ENCODE data around the gene DDX41.
"Not testable (repeated sequence)": the region's sequence is repeated elsewhere in the genome, so short reads cannot be mapped to it uniquely, and the experiment has no call there.

DDX41 gene

DNA sequence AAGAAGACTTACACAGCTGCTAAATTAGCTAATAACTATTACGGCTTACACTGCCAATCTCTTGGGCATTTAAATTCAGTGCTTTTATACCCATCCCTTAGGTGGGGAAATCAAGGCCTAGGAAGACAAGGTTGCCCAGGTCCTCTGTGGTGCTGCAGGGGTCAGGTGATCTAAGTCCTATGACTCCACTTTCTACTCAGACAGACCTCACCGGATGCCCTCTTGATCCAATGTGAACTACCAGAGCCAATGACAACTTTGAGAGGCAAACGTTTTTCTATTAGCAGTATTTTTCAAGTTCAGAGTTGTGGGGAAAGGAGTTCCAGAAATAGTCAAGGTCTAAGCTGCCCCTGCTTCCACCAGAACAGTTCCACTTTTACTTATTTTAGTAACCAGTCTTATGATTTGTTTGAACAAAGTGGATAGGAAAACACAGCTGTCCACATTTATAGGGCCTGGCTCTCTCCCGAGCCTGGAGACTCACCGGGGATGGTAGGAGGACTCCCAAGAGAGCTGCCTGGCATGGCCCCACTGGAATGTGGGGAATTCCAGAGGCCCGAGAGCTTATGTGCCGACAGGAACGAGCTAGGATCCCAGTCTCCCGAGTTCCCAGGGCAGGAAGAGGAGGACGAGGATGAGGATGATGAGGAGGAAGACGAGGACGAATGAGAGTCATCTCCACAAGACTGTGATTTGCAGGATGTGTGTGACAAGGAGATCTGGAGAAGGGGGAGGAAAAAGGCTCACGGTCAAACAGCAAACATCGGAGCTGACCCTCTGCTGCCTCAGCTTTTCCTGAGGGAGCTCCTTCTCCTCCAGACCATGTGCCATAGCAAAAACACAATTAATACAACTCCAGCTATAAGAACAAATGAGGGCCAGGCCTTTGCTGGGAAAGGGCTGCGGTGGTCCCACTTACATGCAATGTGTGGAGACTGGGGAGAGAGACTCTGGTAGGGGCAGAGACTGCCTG is 20.9 kb upstream of the DDX41 start:
- DNase-seq (ENCODE audit: low read depth): no peak

DNA sequence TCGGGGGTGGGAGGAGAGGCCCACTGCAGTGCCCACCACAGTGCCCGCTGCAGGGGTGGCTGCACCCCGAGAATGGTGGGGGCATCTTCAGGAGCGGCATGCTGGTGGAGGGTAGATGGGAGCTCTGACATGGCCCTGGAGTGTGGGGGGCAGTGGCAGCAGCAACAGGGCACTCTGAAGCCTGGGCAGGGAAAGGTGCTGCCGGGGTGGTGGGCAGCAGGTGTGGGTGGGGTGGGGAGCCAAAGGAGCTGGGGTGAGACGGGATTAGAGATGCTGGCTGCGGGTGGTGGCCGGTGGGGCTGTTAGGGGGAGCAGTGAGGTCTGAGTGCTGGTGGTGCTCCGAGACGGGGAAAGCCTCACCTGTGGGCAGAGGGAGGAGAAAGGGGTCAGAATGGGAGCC is 19.6 kb upstream of the DDX41 start:
- no peak for DNase-seq (ENCODE audit: low read depth)

DNA sequence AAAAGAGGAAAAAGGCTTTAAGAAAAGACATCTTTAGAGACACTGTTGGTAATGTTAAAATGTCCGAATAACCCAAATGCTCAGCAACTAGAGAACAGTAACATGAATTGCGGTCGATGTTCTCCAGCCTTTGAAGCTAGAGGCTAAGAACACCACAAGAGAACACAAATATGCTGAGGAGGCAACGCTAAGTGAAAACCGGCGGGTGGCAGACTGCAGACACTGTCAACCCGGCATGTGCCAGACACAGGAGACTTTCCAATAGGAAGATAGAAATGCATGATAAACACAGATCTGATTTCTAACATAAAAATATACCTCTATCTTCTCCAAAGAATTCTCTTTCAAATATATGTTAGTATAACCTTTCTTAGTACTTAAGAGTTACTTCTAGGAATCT is 18.4 kb upstream of the DDX41 start:
- no peak for DNase-seq (ENCODE audit: low read depth)

DNA sequence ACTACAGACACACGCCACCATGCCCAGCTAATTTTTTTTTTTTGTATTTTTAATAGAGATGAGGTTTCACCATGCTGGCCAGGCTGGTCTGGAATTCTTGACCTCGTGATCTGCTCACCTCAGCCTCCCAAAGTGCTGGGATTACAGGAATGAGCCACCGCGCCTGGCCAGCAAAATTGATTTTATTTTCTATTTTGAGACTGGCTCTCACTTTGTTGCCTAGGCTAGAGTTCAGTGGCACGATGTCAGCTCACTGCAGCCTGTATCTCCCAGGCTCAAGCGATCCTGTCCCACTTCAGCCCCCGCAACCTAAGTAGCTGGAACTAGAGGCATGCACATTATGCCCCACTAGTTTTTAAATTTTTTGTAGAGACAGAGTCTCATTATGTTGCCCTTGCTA is 17.7 kb upstream of the DDX41 start:
- DNase-seq (ENCODE audit: low read depth): not testable (repeated sequence)

DNA sequence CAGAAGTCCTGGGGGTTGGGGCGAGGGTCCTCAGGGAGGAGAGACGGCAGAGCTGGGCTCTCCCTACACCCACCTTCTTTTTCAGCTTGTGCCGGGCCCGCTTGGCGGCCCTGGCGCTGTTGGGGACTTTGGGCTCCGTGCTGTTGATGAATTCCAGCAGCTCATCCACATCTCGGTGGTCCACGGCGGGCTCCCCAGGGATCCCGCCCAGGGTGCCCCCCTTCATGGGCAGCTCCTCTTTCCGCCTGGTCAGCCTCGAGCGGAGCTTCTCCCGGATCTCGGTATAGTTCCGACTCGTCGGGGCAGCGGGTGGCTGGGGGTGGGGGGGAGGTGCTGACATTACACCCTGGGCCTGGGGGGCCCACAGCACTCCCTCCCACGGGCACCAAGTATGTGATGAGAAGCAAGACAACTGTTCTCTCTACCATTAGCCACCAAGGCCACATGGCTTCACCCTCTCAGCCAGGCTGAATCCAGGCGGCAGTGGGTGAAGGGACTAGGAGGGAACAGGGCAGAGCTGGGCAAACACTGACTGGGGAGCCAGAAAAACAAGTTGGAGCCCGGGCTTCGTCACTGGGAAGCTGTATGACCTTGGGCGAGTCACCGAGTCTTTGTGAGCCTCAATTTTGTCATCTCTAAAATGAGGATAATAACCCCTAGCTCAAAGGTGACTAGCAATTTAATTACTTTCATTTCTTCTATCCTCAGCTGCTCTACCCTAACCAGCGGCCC is 14.6 kb upstream of the DDX41 start:
- no peak for DNase-seq (ENCODE audit: low read depth)

DNA sequence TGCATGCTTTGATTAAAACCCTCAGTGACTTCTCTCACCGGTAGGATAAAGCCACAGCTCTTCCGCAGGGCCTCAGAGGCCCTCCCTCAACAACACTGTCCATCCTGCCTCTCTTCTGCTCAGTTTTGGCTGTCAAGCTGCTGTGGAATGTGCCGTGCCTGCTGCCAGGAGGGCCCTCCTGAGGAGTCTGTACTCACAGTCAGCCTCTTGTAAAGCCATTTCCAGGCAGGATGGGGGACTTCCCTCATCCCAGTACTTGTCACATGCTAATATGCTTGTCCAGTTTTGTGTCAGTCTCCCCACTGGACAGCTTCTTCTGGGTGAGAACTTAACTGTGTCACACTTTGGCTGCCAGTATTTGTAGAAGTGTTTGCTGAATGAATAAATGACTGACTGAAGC is 13.9 kb upstream of the DDX41 start:
- no peak for DNase-seq (ENCODE audit: low read depth)

DNA sequence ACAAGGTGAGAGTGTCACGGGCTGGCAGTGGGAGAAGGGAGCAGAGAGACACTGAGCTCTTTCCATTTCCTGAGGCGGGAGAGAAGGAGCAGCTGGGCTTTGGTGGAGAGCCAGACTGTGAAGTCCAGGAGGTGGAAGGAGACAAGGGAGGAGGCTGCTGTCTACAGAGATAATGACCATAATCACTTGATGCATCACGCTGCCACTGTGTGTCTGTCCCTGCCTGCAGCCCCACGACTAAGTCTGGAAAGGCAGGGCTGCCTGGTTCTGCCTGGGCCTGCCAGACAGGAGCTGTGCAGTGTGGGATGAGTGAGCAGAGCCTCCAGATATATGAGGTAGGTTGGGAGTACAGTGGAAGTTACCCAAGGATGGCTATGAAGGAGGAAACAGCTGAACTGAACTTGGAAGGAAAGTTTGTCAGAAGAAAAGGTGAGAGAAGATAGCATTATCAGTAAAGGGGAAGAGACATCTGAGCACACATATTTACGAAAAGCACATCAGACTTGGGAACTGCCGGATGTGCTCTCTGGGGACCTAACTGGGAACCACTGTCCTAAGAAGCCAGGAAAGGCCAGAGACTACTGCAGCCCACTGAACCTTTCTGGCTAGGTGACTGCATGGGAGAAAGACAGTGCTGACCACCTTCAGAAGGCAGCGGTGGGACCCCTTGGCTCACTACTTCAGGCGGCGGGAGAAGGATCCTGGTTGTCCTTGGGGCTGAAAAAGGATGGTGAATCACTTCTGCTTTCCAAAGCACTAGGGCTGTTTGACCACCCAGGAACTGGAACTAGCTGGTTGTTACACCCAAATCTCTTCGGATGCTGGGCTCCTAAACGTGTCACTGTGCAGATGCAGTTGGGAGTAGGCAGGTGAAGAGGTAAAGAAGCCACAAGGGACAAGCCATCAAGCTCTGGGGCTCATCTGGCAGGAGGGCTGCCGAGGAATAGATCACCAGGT is 12.8 kb upstream of the DDX41 start:
- DNase-seq (ENCODE audit: low read depth): no peak

DNA sequence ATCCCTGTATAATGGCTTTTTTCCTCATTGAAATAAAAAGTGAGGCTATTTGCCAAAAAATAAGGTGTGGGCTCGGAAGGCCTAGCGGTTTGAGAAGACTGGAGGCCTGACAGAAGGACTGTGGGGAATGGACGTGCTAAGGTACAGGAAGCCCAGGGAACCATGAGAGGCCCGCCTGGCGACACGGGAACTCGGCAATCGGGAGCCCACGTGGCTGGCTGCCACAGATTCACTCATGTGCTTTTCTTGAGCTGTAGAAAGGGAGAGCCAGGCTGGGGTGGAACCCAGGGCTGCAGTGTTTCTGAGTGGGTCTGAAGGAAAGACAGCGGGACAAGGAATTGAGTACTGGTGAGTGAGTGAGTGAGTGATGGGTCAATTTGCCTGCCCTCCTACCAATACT is 11.9 kb upstream of the DDX41 start:
- no peak for DNase-seq (ENCODE audit: low read depth)

DNA sequence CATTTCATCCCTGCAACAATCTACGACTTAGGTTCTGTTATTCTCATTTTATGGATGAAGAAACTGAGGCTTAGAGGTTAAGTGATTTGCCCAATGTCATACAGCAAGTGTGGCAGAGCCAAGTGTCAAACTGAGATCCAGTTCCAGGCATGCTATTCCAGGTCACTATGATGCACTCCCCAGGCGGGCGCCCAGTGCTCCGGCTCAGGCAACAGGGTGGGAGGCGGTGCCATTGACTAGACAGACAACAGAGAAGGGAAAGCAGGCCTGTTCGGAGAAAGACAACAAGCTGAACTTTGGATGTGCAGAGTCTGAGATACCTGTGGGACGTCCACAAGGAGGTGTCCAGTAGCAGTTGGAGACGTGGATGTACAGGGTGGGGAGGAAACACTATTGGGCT is 10.8 kb upstream of the DDX41 start:
- DNase-seq (ENCODE audit: low read depth): no peak

DNA sequence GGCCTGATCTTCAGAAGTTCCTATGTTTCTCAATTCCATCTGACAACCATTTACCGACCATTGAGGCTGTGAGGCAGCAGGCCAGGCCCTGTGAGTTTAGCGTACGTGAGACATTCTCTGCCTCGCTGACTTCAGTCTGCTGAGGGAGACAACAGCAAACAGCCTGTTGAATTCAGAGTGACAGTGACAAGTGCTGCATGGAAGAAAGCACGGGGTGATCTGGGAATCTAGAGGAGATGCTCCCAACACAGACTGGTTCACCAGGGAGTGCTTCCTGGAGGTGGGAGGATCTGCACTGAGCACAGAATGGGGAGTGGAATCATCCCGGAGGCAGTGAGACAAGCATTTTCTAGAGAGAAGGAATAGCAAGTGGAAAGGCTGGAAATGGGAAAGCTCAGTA is 10.0 kb upstream of the DDX41 start:
- no peak for DNase-seq (ENCODE audit: low read depth)

DNA sequence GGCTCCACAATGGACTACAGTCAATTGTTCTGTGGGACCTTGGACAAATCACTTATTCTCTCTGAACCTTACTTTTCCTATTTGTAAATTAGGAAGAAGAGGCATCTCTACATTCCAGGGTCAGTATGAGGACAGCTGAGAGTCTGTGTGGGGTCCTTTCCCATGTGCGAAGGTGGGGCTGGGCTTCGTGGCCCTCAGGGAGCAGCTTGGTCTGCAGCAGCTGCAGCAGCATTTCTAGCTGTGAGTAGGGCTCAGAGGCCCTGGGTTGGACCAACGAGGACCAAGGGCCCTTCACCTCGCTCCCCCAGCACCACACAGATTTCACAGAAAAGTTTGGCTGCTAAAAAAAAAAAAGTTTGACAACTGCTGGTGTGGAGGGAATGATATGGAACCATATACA is 9.4 kb upstream of the DDX41 start:
- DNase-seq (ENCODE audit: low read depth): no peak

DNA sequence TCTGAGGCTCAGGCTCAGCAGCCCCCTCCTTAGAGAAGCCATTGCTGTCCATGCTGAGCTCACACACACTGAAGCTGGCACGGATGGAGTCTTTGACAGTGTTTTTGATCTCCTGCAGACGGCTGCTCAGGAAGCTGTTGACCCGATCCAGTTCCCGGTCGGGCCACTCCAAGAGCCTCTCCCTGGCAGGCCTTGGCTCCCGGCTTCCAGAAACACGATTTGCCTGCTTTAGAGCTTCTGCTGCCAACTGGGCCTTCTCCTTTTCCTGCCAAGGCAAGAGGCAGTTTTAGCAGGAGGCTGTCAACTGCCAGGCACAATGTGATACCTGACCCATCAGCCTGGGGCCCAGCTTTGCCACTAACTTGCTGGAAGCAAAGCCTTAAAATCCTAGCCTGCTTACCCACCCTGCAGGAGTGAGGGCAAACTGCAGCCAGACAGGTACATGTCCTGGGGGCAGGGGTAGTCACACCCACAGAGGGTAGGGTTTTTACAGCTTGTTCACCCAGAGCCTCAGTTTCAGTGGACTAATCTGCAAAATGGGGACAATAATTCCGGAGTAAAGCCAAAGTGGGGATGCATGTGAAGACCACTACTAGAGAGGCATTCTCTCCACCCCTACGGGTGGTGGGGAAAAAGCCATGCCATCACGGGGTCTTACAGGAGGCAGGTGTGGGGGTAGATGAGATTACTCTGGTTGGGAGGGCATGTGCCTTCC is 8.3 kb upstream of the DDX41 start:
- no peak for DNase-seq (ENCODE audit: low read depth)

DNA sequence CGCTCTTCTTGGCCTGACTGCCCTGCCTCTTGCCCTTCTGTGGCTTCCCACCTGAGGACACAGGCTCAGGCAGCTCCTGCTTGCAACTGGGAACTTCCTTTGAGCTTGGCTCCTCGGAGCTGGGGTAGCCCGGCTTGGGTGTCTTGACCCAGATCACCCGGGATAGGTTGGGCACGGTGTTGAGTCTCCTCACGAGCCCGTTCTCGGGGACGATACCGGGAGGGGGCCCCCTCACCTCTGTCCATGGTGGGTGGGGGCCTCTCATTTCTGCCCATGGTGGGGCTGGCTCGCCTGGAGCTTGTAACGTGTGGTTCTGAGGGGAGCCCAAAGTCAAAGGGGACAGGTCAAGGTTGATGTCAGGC is 7.8 kb upstream of the DDX41 start:
- no peak for DNase-seq (ENCODE audit: low read depth)

DNA sequence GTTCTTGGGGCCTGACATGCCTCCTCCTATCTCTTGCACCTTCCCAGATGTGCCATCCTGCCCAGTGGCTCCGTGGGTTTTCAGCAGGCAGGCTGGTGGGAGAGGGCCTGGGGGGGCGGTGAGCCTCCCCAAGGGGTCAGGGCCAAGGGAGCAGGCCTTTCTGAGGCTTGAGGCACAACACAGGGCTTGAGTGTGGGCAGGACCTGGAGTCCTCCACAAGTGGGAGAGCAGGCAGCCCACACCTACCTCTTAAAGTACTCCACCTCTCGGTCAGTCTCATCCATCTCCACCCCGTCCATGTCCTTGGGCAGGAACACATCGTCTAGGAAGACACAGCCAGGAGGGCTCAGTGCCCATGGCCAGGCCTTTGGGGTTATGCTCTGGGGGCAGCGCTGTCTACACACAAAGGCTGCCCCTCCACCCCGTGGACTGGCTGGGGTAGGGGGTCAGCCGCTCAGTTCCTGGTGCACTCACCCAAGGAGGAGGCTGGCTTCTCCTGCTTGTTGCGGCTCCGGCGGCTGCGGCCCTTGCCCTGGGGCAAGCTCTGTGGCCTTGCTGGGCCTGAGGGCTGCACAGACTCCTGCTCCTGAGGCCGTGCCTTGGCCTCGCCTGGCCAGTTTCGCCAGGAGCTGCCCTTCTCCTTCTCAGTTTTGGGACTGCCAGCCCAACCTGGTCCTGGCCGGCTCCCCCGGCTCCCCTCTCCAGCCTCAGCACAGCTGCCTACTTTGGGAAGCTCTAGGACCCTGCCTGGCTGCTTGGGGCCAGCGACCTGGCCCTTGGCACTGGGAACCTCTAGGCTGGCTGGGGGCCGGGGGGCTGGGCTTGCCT is 7.2 kb upstream of the DDX41 start:
- DNase-seq (ENCODE audit: low read depth): no peak

DNA sequence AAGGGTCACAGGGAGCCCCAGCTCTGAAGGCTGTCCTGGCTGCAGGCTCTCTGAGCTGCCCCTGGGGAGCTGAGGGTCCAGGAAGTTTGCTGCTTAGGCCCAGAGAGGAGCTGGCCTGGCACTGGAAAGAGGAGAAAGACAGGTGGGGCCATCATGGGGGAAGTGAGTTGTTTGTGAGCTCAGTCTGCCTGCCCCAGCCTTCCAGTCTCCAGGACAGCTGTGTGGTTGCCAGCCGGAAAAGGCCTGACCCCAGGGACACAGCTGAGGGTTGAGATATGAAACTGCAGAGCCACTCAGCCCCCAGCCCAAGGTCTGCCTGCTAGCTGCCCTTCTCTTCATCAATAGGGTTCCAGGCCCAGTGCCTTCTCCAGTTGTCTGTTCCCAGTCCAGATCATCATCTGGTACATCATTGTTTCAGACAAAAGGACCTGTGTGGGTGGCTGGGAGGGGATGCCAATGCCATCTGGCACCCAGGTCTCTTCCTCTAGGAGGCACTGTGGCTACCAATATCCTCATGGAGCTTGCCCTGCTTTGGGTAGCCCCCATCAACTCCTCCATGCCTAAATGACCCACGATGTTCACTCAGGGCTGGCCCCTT is 4.3 kb upstream of the DDX41 start:
- no peak for DNase-seq (ENCODE audit: low read depth)

DNA sequence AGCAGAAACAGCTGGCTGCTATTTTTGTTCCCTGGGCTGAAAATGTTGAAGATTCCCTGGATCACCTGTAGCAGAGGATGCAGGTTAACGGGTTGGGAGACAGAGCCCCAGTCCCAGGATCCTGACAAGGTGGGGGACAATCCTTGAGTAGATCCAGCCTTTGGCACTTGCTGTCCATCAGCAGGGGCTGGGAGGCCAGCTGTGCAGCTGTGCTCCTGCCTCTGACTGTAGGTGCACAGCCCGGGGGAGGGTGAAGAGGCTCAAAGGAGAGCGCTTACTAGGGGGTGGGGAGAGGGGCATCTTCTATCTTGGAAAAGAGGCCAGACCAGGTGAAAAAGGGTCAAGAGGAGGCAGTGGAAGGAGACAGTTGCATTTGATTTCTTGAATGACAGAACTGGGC is 3.5 kb upstream of the DDX41 start:
- no peak for DNase-seq (ENCODE audit: low read depth)

DNA sequence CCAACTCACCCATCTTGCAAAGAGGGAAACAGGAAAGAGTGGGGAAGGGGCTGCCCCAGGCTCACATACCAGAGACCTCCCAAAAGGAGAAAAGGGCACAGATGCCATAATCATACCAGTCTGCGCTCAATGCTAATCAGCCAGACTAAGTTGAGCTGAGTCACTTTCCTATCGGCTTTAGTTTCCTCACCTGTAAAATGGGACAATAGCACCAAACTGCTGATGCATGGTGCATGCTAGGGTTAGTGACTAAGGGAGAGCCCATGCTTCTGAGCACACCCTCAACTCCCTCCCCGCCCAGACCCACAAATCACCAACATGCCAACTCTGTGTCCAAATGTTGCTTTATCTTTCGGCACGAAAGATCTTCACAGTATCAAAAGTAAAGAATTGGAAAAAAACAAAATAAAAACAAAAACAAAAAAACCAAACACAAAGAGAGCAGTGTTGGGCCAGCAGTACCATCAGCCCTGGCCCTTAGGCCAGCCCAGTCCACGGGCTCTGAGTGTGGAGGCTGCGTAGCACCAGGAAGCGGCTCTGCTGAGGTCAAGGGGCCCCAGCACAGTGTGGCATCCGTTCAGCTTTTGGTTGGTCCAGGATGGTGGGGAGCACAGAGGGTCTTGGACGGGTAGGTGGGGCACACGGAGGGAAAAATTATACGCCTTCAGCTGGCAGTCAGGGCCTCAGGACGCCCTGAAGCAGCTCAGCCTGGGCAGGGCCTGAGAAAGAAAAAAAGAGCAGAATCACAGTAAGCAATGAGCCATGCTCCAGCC is 2.9 kb upstream of the DDX41 start:
- DNase-seq (ENCODE audit: low read depth): no peak

DNA sequence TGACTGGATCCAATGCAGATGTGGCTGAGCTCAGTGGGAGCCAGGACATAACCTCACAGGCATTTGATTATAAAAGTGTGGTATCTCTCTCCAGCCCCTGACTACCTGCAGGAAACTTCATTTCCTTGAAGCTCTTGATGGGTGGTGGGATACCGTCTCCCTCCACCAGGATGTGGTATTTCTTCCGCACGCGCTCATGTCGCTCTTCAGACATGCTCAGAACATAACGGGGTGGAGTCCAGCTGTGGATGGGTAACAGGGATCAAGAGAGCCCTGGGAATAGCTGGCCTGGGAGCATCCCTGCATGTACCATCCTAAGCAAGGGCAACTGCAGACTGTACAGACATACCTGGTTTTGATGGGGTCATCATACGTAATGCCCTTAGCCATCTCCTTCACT is 1.2 kb downstream of the DDX41 start:
- DNase-seq (ENCODE audit: low read depth): no peak

DNA sequence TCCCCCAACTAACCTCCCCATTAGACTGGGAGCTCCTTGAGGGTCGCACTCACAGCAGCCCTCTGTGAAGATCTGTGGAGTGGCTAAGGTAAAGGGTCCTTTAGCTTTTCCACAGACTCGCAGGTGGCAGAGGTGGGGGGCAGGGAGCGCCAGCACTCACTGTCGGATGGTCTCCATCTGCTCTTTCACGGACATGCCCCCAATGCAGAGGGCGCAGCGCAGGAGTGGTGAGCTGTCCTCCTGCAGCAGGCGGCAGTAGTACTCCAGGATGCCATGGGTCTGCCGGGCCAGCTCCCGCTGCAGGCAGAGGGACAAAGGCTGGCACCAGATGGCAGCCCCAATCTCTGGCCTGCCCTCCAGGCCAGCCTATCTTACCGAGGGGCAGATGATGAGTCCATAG is 2.2 kb downstream of the DDX41 start:
- DNase-seq (ENCODE audit: low read depth): no peak

DNA sequence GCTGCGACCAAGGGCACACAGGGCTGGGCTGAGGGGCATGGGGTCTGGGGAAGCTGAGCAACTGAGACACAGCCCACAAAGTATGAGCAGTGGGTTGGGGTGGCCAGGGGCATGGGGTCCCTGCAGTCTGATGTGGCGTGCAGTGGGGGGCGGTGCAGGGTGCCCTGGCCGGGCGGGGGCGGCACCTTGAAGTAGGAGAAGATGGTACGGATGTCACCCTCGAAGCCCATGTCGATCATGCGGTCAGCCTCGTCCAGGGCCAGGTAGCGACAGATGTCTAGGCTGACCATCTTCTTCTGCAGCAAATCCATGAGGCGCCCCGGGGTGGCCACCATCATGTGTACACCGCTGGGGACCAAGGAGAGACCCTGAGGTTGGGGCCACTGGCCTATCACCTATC is 3.3 kb downstream of the DDX41 start:
- DNase-seq (ENCODE audit: low read depth): no peak
